Hematopoietic multipotent progenitor cell treated with erythropoietin and hydrocortisone succinate and interleukin-3 and kit ligand, for 15 days (in vitro differentiated cells): ENCODE data around the gene CD320.
"Not testable (repeated sequence)": the region's sequence is repeated elsewhere in the genome, so short reads cannot be mapped to it uniquely, and the experiment has no call there.

Experiments
- DNase-seq: peaks from one replicate; pipeline ENCODE4 v3.0.0-alpha.2; 2015; ENCODE audit warnings: low spot score

Gene CD320

GRCh38 chr19:8308891-8309291, 733 bp upstream of the CD320 start:
- DNase-seq = no peak

GRCh38 chr19:8307400-8307964, 676 bp downstream of the CD320 start:
- DNase-seq = no peak

GRCh38 chr19:8306235-8307054, 1.7 kb downstream of the CD320 start:
- DNase-seq = no peak

GRCh38 chr19:8305798-8306197, 2.4 kb downstream of the CD320 start:
- DNase-seq = no peak

GRCh38 chr19:8304841-8305621, 3.1 kb downstream of the CD320 start:
- DNase-seq = peak; percentile 41

GRCh38 chr19:8302734-8303133, 5.4 kb downstream of the CD320 start:
- DNase-seq = no peak

GRCh38 chr19:8302357-8302691, 5.8 kb downstream of the CD320 start:
- peak; percentile 48 for DNase-seq

GRCh38 chr19:8291337-8291736, 16.8 kb downstream of the CD320 start:
- DNase-seq = not testable (repeated sequence)

GRCh38 chr19:8276508-8276907, 31.6 kb downstream of the CD320 start:
- DNase-seq = not testable (repeated sequence)

- DNase-seq = no peak
These were observed 38.4 kb downstream of the CD320 start for GRCh38 chr19:8269724-8270123.

- no peak for DNase-seq
These were observed 42.3 kb downstream of the CD320 start for GRCh38 chr19:8265872-8266271.

- not testable (repeated sequence) for DNase-seq
These were observed 43.9 kb downstream of the CD320 start for GRCh38 chr19:8264248-8264647.

GRCh38 chr19:8262431-8262830, 45.7 kb downstream of the CD320 start:
- DNase-seq = no peak

- DNase-seq = no peak
These were observed 46.3 kb downstream of the CD320 start for GRCh38 chr19:8261881-8262280.

- no peak for DNase-seq
These were observed 46.8 kb downstream of the CD320 start for GRCh38 chr19:8261347-8261746.

GRCh38 chr19:8259922-8260247, 48.3 kb downstream of the CD320 start:
- no peak for DNase-seq

GRCh38 chr19:8259142-8259921, 48.8 kb downstream of the CD320 start:
- no peak for DNase-seq

GRCh38 chr19:8257052-8257443, 51.1 kb downstream of the CD320 start:
- DNase-seq = peak; percentile 12

GRCh38 chr19:8256276-8257051, 51.7 kb downstream of the CD320 start:
- DNase-seq = no peak

- no peak for DNase-seq
These were observed 52.6 kb downstream of the CD320 start for GRCh38 chr19:8255426-8256125.
